ENCODE measurements around the gene CDH22. TPM values are rescaled to one million over a fixed set of nuclear protein-coding genes. Genes with fewer than 3 reads are reported as not detected.

CDH22 gene
- total RNA-seq, 1 donor from 2014 or later, result 0.09 TPM

DNA sequence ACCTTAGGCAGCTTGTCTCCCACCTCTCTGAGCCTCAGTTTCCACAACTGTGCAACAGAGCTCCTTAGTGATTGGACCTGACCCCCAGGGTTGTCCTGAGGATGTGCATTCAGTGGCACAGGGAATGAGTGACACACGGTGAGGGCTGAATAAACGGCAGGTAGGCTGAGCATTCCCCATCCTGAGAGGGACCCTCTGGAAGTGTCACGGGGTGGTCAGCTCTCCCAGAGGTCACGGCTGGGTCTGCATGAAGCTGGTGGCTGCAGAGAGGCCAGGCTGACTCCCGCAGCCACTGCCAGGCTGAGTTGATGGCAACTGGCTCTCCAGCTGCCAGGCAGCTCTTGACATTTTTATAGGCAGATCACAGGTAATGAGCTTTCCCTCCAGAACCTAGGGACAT lies 147.6 kb downstream of the CDH22 start:
- Mint-ChIP-seq H3K27ac (no peak overlapping the region), H3K9me3 (no peaks in the 10 kb centered on the region), H3K36me3 (ENCODE audit: low read depth) (no peaks in the 10 kb centered on the region), H3K27me3 (peaks cover 20% of the 10 kb centered on the region), H3K4me1 (no peaks in the 10 kb centered on the region), H3K4me3 (no peak overlapping the region)
- intact Hi-C loops (cut with micrococcal nuclease), result no loop called here
- no peak for ATAC-seq (ENCODE audit: low read depth)
- TF ChIP-seq, protein P1, sequence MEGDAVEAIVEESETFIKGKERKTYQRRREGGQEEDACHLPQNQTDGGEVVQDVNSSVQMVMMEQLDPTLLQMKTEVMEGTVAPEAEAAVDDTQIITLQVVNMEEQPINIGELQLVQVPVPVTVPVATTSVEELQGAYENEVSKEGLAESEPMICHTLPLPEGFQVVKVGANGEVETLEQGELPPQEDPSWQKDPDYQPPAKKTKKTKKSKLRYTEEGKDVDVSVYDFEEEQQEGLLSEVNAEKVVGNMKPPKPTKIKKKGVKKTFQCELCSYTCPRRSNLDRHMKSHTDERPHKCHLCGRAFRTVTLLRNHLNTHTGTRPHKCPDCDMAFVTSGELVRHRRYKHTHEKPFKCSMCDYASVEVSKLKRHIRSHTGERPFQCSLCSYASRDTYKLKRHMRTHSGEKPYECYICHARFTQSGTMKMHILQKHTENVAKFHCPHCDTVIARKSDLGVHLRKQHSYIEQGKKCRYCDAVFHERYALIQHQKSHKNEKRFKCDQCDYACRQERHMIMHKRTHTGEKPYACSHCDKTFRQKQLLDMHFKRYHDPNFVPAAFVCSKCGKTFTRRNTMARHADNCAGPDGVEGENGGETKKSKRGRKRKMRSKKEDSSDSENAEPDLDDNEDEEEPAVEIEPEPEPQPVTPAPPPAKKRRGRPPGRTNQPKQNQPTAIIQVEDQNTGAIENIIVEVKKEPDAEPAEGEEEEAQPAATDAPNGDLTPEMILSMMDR (IDR thresholded peaks at IDR 0.05), result no peak
- ChIA-PET POLR2A (no interaction called here), CTCF (no interaction called here)
- no peak for DNase-seq

DNA sequence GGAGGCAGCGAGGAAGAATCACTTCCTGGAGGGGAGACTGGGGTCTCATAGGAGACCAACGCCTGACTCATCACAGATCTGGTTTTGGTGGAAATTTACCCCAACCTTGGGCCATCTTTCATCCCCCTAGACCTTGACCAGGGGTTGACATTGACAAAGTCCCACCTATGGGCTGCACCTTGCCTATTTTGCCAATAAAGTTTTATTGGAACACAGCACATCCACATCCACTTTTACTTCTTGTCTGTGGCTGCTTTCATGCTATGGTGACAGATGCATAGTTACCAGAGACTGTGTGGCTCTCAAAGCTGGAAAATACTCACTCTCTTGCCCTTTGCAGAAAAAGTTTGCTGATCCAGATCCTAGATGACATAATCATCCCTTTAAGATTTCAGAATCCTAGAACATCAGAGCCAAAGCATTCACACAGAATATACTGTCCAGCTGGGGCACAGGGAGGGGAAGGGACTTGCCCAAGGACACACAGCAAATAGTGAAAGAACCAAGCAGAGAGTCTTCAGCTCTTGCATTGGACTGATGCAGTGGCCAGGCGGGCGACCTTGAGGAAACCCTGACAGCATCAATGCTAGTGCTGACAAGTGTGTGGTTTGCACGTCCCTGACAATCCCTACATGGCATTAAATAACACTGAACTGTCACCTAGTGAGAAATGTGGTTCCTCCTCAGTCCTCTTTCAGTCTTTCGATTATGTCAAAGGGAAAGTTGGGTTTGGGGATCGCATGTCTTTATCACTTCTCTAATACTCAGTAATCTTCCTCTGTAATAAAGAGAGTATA lies 149.0 kb downstream of the CDH22 start:
- intact Hi-C loops (cut with micrococcal nuclease), result no loop called here
- POLR2A ChIA-PET, result no interaction called here
- ATAC-seq (ENCODE audit: low read depth), result no peak
- TF ChIP-seq, protein P1 (IDR thresholded peaks at IDR 0.05), result no peak
- Mint-ChIP-seq H3K27me3 (peaks cover 27% of the 10 kb centered on the region), H3K27ac (no peak overlapping the region), H3K9me3 (no peaks in the 10 kb centered on the region), H3K36me3 (ENCODE audit: low read depth) (no peaks in the 10 kb centered on the region), H3K4me3 (no peak overlapping the region), H3K4me1 (no peaks in the 10 kb centered on the region)
- no peak for DNase-seq
- CTCF ChIA-PET, result interaction anchor here (1.4 kb wide), 1 partner anchor 15 kb away, joined by 4 read pairs; no protein-coding TSS in a partner anchor

DNA sequence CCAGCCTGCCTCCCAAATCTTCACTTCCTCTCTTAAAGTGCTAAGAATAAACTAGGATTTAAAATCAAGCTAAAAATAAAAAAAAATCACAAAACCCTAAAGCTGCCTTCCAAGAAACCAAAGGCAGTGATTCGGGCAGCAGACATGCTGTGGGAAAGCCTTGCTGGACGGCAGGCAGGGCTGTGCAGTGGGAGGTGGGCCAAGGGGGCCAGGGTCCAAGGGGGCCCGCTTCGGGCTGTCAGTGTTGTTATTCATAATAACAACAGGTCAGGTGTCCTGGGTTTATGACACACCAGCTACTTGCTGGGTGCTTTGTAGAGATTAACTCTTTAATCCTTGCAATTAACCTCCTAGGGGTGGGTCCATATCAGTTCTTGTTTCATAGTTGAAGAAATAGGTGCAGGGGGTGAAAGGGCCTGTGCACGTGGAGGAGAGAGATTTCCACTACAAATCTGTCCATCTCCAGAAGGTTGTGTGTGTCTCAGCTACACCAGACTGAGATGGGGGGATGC lies 149.8 kb downstream of the CDH22 start:
- Mint-ChIP-seq H3K4me3 (no peak overlapping the region), H3K27ac (no peak overlapping the region), H3K4me1 (no peaks in the 10 kb centered on the region), H3K27me3 (peaks cover 27% of the 10 kb centered on the region), H3K36me3 (ENCODE audit: low read depth) (no peaks in the 10 kb centered on the region), H3K9me3 (no peaks in the 10 kb centered on the region)
- ChIA-PET POLR2A (no interaction called here), CTCF (interaction anchor here (1.4 kb wide), 1 partner anchor 15 kb away, joined by 4 read pairs; no protein-coding TSS in a partner anchor)
- intact Hi-C loops (cut with micrococcal nuclease), result no loop called here
- DNase-seq, result no peak
- no peak for ATAC-seq (ENCODE audit: low read depth)
- TF ChIP-seq, protein P1 (IDR thresholded peaks at IDR 0.05), result no peak

DNA sequence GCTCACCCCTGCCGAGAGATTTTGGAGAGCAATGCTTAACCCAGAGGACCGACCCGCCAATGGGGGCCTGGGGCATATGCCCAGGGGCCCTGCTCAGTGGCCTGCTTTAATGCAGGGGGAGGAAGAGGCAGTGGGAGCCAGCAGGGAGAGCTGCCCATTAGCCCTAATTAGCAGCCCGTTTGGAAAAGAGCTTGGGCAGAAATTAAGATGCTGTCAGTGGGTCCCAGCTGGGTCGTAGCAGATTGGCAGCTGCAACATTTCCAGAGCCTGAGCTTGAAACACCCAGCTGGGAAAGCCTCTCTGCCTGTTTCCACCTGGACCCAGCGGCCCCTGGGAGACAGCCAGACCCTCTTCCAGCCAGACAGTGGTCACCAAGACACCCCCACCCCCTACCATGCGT lies 150.7 kb downstream of the CDH22 start:
- ATAC-seq (ENCODE audit: low read depth) (no peak), DNase-seq (no peak)
- Mint-ChIP-seq H3K36me3 (ENCODE audit: low read depth) (no peaks in the 10 kb centered on the region), H3K4me3 (no peak overlapping the region), H3K9me3 (no peaks in the 10 kb centered on the region), H3K4me1 (no peaks in the 10 kb centered on the region), H3K27ac (no peak overlapping the region), H3K27me3 (peaks cover 27% of the 10 kb centered on the region)
- TF ChIP-seq, protein P1 (IDR thresholded peaks at IDR 0.05), result no peak
- POLR2A ChIA-PET, result no interaction called here
- intact Hi-C loops (cut with micrococcal nuclease), result no loop called here
- CTCF ChIA-PET, result no interaction called here

DNA sequence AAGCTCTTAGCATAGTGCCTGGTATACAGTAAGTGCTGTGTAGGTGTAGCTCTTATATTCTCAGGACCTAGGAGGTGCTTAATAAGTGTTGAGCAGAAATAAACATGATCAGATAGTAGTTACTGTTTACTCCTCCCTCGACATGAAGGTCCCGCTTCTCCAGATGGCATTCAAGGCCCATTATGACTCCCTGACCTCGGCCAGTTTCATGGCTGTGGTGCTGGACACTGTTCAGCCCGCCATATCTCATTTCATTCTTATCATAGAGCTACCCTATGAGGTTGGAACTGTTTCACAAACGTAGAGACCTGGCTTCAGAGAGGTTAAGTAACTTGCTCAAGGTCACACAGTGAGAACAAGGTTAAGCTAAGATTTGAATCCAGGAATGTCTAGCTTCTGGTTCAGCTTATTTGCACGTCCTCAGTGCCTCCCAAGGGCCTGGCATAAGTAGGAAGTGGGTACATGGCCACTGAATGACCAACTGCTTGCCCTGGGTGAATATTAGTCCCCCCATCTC lies 151.2 kb downstream of the CDH22 start:
- H3K4me3 Mint-ChIP-seq, result no peak overlapping the region
- H3K36me3 Mint-ChIP-seq (ENCODE audit: low read depth), result no peaks in the 10 kb centered on the region
- ChIA-PET POLR2A (no interaction called here), CTCF (no interaction called here)
- ATAC-seq (ENCODE audit: low read depth) (no peak), DNase-seq (no peak)
- no peaks in the 10 kb centered on the region for H3K9me3 Mint-ChIP-seq
- intact Hi-C loops (cut with micrococcal nuclease), result no loop called here
- H3K4me1 Mint-ChIP-seq, result no peaks in the 10 kb centered on the region
- H3K27me3 Mint-ChIP-seq, result peaks cover 29% of the 10 kb centered on the region
- no peak overlapping the region for H3K27ac Mint-ChIP-seq
- TF ChIP-seq, protein P1 (IDR thresholded peaks at IDR 0.05), result no peak
